ENCODE data around the gene SAMD8.
"Not testable (repeated sequence)": the region's sequence is repeated elsewhere in the genome, so short reads cannot be mapped to it uniquely, and the experiment has no call there.

The SAMD8 gene

DNA sequence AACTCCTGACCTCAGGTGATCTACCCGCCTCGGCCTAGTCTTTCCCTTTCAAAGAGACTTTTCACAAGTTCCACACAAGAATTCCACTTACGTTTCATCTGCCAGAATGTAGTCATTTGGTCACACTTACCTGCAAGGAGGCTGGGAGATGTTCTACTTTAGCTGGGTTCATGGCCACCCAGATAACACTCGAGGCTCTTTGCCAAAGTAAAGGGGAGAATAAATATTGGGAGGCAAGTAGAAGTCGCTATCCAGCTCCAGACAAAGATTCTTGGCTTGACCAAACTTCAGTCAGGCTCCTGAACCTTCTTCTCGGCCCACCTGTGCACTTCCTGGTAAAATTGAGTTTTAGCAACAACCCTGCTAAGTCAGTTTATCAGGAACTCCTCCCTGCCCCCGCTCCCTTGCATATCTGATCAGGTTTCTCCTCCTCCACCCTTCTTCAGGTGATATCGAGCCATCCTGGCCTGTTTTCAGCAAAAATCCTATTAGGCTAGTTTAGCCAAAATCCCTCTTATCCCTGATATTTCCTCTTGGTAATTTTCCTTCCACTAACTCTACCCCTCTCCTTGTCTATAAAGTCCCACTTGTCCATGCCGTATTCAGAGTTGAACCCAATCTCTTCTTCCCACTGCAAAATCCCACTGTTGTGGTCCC, 25.1 kb upstream of the SAMD8 start:
- DNase-seq (ENCODE audit: low spot score) = no peak

DNA sequence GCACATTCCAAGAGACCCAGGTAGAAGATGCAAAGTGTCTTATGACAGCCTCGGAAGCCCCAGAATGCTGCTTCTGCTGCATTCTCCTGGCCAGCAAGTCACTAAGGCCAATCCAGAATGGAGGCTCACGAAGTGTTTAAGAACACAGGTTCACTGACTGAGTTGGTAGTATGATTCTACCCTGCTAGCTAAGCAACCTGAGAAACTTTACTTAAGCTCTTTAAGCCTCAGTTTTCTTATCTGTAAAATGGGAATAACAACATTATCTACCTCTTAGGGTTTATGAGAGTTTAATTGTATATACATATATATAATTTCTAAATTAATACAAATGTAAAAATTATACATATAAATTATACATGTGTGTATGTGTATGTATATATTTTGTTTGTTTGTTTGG, 22.8 kb upstream of the SAMD8 start:
- no peak for DNase-seq (ENCODE audit: low spot score)

DNA sequence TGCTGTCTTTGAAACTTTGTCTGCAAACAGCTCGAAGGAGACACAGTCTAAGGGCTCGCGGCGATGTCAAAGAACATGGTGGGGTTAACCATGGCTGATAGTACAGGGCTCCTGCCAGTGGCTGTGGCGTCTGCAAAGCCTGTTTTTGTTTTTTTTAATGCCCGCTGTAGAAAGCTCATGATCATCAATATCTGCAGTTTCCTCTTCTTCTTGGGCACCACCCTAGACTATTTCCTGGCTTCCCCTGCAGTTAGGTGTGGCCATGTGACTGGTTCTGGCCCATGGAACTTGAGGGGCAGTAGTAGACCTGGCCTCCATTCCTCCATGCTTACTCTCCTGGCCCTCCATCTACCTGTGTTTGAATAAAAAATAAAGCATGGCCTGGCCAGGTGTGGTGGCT, 21.8 kb upstream of the SAMD8 start:
- DNase-seq (ENCODE audit: low spot score) = no peak

DNA sequence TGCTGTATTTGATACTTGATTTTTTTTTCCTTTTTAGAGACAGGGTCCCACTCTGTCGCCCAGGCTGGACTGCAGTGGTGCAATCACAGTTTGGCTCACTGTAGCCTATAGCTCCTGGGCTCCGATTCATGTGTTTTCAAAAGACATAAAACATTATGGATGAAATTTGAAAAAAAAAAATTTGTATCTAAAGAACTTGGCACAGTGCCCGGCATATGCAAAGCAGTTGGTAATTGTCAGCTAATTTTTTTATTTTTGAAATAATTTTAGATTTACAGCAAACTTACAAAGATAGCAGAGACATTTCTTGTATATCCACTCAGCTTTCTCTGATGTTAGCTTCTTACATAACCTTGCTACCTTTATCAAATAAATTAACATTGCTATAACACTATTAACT, 20.3 kb upstream of the SAMD8 start:
- DNase-seq (ENCODE audit: low spot score) = no peak

- DNase-seq (ENCODE audit: low spot score) = no peak
Measured at GRCh38 chr10:75094465-75094864, 17.0 kb upstream of the SAMD8 start.

DNA sequence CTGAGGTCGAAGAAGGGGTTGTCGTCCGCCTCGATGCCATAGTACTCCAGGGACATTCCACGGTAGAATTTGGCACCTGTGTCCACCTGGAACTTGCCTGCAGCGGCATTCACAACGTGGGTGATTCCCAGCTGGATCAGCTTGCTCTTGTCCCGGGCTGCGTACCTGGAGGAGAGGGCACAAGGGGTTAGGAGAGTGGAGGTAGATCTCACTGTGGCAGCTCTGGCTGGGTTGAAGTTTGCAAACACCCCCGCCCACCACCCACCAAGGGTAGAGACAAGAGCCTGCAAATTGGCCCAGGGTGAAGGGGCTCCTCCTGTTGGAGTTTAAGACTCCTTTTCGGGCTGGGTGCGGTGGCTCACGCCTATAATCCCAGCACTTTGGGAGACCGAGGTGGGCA, 15.8 kb upstream of the SAMD8 start:
- DNase-seq (ENCODE audit: low spot score) = no peak

DNA sequence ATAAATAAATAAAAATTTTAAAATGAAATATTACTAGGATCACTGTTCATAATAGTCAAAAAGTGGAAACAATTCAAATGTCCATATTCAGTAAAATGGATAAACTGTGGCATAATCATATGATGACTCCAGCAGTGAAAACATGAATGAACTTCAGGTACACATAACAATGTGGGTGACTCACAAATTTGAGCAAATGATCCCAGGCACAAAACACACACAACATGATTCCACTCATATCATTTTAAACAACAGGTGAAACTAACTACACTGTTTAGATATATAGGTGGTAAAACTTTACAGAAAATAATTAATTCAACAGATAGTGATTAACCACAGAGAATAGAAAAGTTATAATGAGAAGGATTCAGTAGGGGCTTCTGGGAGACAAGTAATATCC, 14.7 kb upstream of the SAMD8 start:
- DNase-seq (ENCODE audit: low spot score) = no peak

DNA sequence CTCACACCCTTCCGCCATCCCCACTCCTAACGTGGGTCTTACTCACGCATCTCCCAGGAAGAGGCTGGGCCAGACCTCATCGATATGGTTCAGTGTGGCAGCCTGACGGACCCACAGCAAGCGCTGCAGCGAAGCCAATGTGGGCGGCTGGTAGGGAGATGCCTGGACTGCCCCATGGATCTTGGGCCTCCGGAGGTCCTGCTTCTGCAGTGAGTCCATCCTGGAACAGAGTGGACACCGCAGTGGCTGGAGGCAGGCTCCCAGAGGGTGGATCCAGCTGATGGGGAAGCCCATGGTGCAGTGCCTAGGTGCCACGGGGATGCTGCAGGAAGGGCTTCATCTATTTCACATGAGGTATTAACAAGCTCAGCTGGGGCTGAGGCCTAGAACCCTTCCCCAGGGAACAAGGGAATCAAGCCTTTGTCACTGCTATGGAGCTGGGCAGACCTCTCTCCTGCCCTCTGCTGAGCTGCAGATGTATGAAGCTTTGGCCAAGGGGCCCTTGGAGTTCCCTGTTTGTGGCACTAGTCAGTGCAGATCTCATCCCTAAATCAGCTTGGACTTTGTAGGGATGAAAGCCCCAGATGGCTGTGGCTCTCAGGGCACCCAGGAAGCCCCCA, 13.7 kb upstream of the SAMD8 start:
- DNase-seq (ENCODE audit: low spot score) = peak; percentile 65

GRCh38 chr10:75098902-75099673, 12.4 kb upstream of the SAMD8 start:
- no peak for DNase-seq (ENCODE audit: low spot score)

DNA sequence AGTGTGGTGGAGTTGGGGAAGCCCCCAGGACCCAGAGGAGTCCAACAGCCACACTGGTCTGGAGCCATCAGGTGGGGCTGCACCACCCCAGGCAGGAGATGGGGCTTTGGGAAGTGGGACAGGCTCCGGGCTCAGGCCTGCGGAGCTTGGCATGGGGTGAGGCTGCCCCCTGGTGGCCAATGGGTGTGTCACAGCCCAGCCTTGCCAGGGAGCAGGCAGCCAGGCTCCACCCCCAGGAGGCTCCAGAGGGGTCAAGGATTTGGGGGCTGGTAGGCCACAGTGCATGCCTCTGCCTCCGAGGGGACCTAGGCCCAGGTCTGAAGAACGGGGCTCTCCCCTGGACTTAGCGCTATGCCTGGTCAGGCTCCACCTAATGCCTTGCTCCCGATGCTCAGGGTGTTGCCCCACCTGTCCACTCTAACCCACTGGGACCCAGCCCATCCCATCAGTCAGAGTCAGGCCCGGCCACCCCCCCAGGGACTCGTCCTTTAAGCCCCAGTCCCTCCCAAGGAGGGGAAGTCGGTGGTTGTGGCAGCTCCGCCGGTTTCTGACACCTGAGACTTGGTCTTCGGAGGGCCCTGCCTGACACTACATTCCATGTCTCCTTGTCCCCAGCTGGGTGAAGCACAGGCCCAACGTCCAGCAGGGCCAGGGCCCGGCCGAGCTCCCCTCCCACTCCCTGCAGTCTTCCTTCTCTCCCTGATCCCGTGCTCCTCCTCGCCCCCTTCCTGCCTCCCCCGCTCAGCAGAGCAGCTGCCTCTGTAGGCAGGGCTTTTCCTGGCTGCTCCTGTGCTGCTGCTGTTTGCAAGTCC, 11.3 kb upstream of the SAMD8 start:
- peak; percentile 86 for DNase-seq (ENCODE audit: low spot score)

DNA sequence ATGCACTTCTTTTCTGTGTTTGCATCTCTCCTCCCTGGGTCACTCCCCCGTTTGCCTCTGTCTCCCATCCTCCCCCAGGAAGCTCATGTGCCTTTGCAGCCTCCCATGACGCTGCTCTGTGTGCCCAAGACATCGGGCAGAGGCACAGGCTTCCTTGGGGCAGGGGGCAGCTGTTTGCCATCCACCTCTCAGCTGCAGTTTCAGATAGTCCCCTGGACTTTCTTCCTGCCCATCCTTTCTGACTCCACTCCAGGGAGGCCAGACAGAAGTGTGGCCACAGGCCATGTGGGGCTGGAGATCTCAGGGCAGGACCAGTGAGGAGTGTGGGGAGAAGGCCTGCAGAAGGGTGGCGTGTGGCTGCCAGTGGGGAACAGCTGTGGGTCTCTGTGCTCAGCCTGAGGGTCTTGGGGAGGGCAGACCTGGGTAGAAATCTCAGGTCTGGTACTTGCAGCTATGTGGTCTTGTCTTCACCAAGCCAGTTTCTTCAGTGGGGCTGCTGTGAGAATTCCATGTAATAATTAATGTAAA, 10.6 kb upstream of the SAMD8 start:
- DNase-seq (ENCODE audit: low spot score) = no peak

DNA sequence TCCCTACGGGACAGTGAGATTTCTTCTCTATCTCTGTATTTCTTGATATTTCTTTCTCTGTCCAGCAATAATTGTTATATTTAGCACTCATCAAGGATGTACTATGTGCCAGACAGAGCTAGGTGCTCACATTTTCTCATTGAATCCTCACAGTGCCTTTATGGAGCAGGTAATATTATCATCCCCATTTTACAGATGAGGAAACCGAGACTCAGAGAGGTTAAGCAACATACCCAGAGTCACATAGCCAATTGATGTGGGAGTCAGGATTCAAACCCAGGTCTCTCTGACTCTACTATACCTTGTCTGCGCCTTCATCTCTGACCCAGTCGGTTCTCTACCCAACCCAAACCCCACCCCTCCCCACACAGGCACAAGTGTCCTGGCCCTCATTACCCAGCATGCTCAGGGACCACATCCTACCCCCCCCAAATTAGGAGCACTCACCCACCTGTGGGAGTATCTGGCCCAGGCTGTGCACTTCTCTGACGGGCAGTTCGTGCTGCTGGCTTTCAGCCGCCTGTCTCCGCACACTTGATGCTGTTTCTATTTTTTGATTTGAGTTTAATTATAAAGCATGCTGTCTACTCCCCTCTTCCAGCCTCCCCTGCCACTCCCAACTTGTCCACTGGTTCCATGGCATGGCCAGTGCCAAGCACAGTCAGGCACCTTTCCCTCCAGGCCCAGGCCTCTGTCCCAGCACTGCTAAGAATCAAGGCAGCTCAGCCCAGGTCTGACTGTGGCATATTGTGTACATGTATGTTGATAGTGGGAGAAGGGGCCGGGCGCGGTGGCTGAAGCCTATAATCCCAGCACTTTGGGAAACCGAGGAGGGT, 9.8 kb upstream of the SAMD8 start:
- DNase-seq (ENCODE audit: low spot score) = no peak

GRCh38 chr10:75102830-75103673, 8.4 kb upstream of the SAMD8 start:
- no peak for DNase-seq (ENCODE audit: low spot score)

DNA sequence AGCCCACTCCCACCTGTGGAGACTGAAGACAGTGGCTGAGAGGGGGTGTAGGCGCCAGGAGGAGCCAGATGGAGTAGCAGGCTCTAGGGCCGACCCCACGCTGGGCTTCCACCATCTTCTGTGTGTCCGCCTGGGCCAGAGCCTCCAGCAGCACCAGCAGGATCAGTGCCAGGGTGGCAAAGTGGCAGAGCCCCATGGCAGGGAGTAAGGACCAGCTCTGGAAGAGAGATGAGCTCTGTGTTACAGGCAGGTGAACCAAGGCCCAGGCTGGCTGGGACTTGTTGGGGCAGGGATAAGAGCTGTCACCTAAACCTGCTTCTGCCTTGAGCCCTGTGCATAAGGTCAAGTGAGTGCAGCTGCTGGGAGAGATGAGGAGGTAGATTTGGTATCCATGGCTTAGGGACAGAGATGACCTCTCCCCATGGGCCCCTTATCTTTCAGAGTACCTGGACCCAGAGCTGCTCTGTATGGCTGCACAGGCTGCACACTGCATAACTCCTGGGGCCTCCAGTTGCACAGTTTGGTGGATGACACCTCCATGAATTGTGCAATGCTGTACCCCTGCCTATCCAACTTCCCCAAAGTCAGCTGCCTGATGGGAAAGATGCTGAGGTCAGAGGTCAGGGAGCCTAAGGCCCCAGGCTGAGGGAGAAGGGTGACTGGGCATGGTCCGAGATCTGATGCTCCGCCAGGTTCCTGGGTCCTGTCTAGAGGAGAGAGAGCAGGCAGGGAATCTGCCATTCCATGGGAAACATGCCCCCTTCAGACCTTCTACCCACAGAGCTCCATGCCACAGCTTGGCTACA, 7.4 kb upstream of the SAMD8 start:
- no peak for DNase-seq (ENCODE audit: low spot score)

DNA sequence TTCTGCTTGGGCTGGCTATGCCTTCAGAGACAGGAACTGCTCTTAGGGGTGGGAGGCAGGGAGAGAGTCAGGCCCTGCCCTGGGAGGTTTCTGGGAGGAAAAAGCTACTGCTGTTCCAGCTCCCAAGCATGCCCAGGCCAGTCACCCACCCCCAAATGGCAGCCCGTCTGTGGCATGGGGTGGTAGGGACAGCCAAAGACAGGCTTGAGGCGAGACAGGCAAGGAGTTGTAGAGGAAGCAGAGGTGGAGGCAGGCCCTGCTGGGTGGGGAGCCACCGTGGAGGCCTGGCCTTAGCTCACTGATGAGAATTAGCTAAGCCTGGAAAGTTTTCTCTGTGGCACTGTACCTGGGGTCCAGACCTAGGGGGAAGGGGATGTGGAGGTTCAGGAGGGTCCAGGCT, 6.6 kb upstream of the SAMD8 start:
- DNase-seq (ENCODE audit: low spot score) = no peak

- DNase-seq (ENCODE audit: low spot score) = no peak
Measured at GRCh38 chr10:75105576-75106197, 5.8 kb upstream of the SAMD8 start.

GRCh38 chr10:75106242-75106641, 5.2 kb upstream of the SAMD8 start:
- no peak for DNase-seq (ENCODE audit: low spot score)

DNA sequence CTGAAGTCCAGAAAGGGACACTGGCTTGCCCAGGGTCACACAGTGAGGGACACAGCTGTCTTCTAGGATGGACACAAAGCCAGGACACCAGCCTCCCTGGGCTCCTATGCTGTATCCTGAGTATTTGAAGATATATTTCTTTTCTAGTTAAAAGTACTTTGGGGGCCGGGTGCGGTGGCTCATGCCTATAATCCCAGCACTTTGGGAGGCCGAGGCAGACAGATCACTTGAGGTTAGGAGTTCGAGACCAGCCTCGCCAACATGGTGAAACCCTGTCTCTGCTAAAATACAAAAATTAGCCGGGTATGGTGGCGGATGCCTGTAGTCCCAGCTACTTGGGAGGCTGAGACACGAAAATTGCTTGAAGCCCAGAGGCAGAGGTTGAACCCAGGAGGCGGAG, 4.6 kb upstream of the SAMD8 start:
- not testable (repeated sequence) for DNase-seq (ENCODE audit: low spot score)

Measured in D341Med (cell line).